Activated CD4-positive, alpha-beta memory T cell treated with anti-CD3 and anti-CD28 coated beads for 36 hours (primary cell): ENCODE data around the gene SMPD2. TPM values are rescaled to one million over a fixed set of nuclear protein-coding genes. Genes with fewer than 3 reads are reported as not detected.
A peak's percentile ranks its signal among the peaks of the same experiment; 100 is the strongest.
"Not testable (repeated sequence)": the region's sequence is repeated elsewhere in the genome, so short reads cannot be mapped to it uniquely, and the experiment has no call there.

ENCODE experiments used
- CTCF ChIA-PET: fragments of 350-600 bp; sonication (Branson Sonifier 250); formaldehyde crosslinking; loops from one replicate; lab custom pipeline; 2021; ENCODE audit warnings: antibody characterized with exemption, inconsistent platforms; lab: Charles Lee
- POLR2A ChIA-PET: fragments of 350-600 bp; sonication (Branson Sonifier 250); formaldehyde crosslinking; loops from one replicate; lab custom pipeline; 2021; ENCODE audit warnings: antibody characterized with exemption; lab: Charles Lee
- DNase-seq: peaks from one replicate; pipeline ENCODE4 v3.0.0-alpha.2; 2020
- H3K27ac Mint-ChIP-seq: one replicate; pipeline ENCODE4 v1.8.0; 2021; ENCODE audit warnings: mixed read lengths
- H3K27me3 Mint-ChIP-seq: one replicate; pipeline ENCODE4 v1.8.0; 2021; ENCODE audit warnings: mixed read lengths
- H3K36me3 Mint-ChIP-seq: one replicate; pipeline ENCODE4 v1.8.0; 2021; ENCODE audit warnings: mixed read lengths
- H3K4me1 Mint-ChIP-seq: one replicate; pipeline ENCODE4 v1.8.0; 2021; ENCODE audit warnings: low read depth, mixed read lengths
- H3K4me3 Mint-ChIP-seq: one replicate; pipeline ENCODE4 v1.8.0; 2021; ENCODE audit warnings: mild to moderate bottlenecking, mixed read lengths
- H3K9me3 Mint-ChIP-seq: one replicate; pipeline ENCODE4 v1.8.0; 2021; ENCODE audit warnings: mixed read lengths
- intact Hi-C: fragments of 100-400 bp; cut with micrococcal nuclease; formaldehyde crosslinking; loops from one replicate; pipeline ENCODE4 v1.15.1; 2023
- total RNA-seq, 2 experiments: library from RNA; stranded (reverse); gene quantifications; one replicate each; pipeline ENCODE4 v1.2.3, GENCODE V29; 2021

The SMPD2 gene
- total RNA-seq, 2 experiments from 2014 or later = 9.7 TPM

DNA sequence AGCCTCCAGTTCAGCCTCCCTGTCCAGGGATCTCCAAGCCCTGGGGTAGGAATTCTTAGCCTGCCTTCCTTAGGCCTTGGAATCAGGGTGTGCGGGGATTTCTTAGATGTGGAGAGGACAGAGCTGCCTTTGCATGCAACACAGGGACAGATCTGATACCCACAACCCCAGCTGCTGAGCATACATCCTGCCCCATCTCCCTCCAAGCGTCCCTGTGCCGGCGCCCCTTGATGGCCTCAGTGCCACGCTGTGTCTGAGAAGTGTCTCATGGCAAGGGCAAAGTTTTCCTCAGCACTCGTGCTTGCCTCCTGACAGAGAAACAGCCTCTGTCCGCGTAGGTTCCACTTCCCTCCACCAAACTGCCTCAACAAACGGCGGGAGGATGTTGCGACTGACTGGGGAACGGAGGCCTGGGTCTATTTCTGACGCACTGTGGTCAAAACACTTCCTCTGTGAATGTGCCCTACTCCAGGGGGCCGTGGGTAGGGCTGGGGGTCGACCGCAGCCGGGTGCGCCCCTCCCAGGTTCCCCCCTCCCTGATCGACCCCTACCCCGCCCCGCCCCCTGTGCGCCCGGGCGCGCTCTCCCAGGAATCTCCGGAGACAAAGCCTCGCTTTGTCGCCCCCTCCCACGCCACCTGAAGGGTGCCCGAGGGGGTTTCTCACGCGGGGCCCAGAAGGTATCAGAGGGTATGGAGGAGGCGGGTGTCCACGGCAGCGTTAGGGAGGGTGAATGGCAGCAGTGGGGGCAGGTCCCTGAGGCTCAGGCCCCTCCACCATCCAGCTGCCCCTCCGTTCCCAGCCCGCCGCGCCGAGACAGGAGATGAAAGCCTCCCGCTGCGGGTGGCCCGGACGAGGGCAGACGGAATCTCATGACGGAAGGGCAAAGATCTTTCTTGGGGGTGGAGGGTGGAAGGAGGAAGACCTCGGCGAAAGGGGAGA, 14.2 kb downstream of the SMPD2 start:
- POLR2A ChIA-PET = interaction anchor here (0.9 to 5.5 kb wide), 8 partner anchors 10 to 81 kb away, joined by 3 to 37 read pairs (median 6); partner anchors contain the start of genes CD164, PPIL6, SMPD2 and ZBTB24
- Mint-ChIP-seq H3K9me3 (no peaks in the 10 kb centered on the region), H3K27ac (peak overlapping the region; percentile 90), H3K36me3 (peaks cover 16% of the 10 kb centered on the region), H3K27me3 (no peaks in the 10 kb centered on the region), H3K4me1 (peaks cover 67% of the 10 kb centered on the region), H3K4me3 (peak overlapping the region; percentile 93)
- intact Hi-C loops = loop anchor here (1.0 to 5.0 kb wide), 5 partner anchors 14 to 892 kb away; partner anchors contain the start of genes FOXO3, PPIL6, SESN1 and SMPD2
- peak; percentile 83 for DNase-seq
- CTCF ChIA-PET = interaction anchor here (0.8 to 5.4 kb wide), 3 partner anchors 11 to 26 kb away, joined by 3 to 37 read pairs (median 6); partner anchors contain the start of genes PPIL6 and SMPD2

DNA sequence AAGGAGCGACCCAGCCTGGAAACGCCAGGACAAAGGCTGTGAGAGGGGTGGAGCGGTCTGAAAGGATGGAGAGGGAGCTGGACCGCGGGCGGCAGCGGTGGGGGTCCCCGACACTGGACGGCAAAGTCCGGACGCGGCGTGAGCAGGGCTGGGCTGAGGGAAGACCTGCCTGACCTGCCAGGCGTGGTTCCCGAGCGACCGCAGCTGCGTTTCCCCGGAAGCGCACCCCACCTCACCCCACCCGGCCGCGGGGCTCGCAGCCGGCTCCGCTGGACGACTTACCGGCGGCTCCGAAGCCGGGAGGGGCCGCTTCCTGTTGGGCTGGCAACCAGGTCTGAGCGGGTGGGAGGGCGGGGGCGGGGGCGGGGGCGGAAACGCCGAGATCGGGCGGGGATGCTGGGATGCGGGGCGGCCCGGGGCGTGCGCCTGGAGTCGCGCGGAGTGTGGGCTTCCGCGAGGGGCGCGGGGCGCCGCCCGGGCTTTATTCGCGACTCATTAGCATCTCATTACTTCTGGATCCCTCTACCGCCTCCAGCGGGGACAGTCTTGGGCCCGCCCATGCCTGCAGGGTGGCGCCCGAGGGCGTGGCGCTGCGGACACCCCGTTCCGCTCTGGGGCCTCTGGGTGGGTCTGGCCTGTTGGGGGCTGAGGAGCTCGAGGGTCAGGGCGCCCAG, 15.1 kb downstream of the SMPD2 start, which contains the start of gene MICAL1:
TSS of gene MICAL1 (minus strand) at position 336 of the 674 bp plus-strand sequence. CDS start 1,576 bp downstream, outside the sequence.
- CTCF ChIA-PET = interaction anchor here (0.8 to 5.4 kb wide), 4 partner anchors 11 to 72 kb away, joined by 3 to 37 read pairs (median 6); partner anchors contain the start of genes PPIL6 and SMPD2
- peak within 1 kb of the TSS; percentile 93 for H3K4me3 Mint-ChIP-seq
- POLR2A ChIA-PET = interaction anchor here (0.5 to 5.5 kb wide), 8 partner anchors 11 to 284 kb away, joined by 3 to 37 read pairs (median 6); partner anchors contain the start of genes CD164, PPIL6, SMPD2 and ZBTB24
- H3K27me3 Mint-ChIP-seq = no peaks in the 10 kb centered on the region
- DNase-seq = peak; percentile 78
- peaks cover 67% of the 10 kb centered on the region for H3K4me1 Mint-ChIP-seq
- H3K9me3 Mint-ChIP-seq = no peaks in the 10 kb centered on the region
- H3K36me3 Mint-ChIP-seq = peaks cover 16% of the 10 kb centered on the region
- peak within 1 kb of the TSS; percentile 90 for H3K27ac Mint-ChIP-seq
- intact Hi-C loops = loop anchor here (1.0 to 5.0 kb wide), 5 partner anchors 15 to 893 kb away; partner anchors contain the start of genes FOXO3, PPIL6, SESN1 and SMPD2

- DNase-seq = no peak
- H3K9me3 Mint-ChIP-seq = no peaks in the 10 kb centered on the region
- peak overlapping the region; percentile 93 for H3K4me3 Mint-ChIP-seq
- CTCF ChIA-PET = interaction anchor here (1.4 to 5.4 kb wide), 2 partner anchors 12 to 73 kb away, joined by 5 to 37 read pairs; no protein-coding TSS in a partner anchor
- H3K4me1 Mint-ChIP-seq = peaks cover 63% of the 10 kb centered on the region
- intact Hi-C loops = loop anchor here (5.0 kb wide), 3 partner anchors 269 to 894 kb away; partner anchors contain the start of genes FOXO3 and SESN1
- H3K27me3 Mint-ChIP-seq = no peaks in the 10 kb centered on the region
- peaks cover 17% of the 10 kb centered on the region for H3K36me3 Mint-ChIP-seq
- no peak overlapping the region for H3K27ac Mint-ChIP-seq
- POLR2A ChIA-PET = interaction anchor here (0.5 to 5.5 kb wide), 7 partner anchors 12 to 284 kb away, joined by 3 to 37 read pairs (median 6); partner anchors contain the start of genes CD164, PPIL6, SMPD2 and ZBTB24
These were observed 15.6 kb downstream of the SMPD2 start for GRCh38 chr6:109456111-109456583.

DNA sequence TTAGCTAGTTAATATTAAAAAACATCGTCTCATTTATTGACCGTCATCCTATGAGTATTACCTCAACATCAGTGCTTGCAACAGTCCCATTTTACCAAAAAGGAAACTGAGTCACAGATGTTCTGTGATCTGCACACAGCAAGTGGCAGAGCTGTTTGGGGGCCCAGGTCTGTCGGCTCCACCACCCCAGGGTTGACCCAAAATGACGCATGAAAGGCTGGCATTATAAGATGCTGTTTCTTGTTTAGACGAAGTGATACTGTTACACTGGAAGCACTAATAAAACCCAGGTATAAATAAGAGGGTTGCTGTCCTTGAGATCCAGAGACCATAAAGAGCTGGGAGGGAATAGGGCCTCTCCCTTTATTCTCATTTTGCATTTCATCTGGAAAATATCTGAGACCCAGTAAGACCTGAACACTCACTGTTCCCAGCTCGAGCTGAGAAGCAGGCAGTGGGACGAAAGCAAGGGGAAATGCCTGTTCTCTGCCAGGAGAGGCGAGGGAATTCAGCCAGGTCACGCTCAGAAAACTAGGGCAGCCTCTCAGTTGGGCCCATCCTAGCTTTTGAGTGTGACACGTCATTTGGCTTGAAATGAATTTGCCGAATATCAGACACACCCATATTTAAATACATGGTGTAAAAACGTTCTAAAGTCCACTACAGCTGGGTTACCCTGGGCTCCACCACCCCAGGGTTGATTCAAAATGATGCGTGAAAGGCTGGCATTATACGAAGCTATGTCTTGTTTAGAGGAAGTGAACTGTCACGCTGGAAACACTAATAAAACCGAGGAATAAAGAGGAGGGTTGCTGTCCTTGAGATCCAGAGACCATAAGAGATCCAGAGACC, 16.4 kb downstream of the SMPD2 start:
- Mint-ChIP-seq H3K9me3 (peaks cover 3% of the 10 kb centered on the region), H3K4me1 (peaks cover 66% of the 10 kb centered on the region), H3K27ac (peak overlapping the region; percentile 8)

DNA sequence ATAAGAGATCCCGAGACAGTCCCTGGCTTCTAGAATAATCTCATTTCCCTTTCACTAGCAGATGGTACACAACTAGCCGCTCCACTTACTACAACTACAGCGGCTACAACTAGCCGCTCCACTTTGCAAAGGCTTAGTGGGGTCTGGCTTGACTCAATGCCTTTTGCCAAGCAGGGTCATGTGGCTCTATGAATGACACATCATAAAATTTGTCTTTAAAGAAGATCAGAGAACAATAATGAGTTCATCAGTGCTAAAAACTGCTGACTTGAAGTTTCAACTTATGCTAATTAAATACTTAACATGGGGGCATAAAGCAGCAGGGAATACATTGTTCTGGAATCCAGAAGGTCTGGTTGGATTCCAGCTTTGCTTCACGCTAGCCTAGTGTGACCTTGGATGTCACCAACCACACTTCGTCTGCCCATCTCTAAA, 17.1 kb downstream of the SMPD2 start:
- H3K27ac Mint-ChIP-seq = no peak overlapping the region
- H3K4me3 Mint-ChIP-seq = no peak overlapping the region
- POLR2A ChIA-PET = interaction anchor here (1.3 to 3.1 kb wide), 2 partner anchors 25 to 75 kb away, joined by 5 to 20 read pairs; partner anchors contain the start of gene CD164
- H3K36me3 Mint-ChIP-seq = peaks cover 23% of the 10 kb centered on the region
- intact Hi-C loops = loop anchor here (5.0 kb wide), 3 partner anchors 270 to 895 kb away; partner anchors contain the start of genes FOXO3 and SESN1
- peaks cover 4% of the 10 kb centered on the region for H3K9me3 Mint-ChIP-seq
- CTCF ChIA-PET = interaction anchor here (1.3 to 5.4 kb wide), 2 partner anchors 13 to 270 kb away, joined by 4 to 37 read pairs; no protein-coding TSS in a partner anchor
- DNase-seq = no peak
- peaks cover 71% of the 10 kb centered on the region for H3K4me1 Mint-ChIP-seq
- no peaks in the 10 kb centered on the region for H3K27me3 Mint-ChIP-seq

More for the DNA sequence above, 16.4 kb downstream of the SMPD2 start:
- POLR2A ChIA-PET = interaction anchor here (1.3 to 5.5 kb wide), 4 partner anchors 15 to 83 kb away, joined by 5 to 37 read pairs (median 13); partner anchors contain the start of genes CD164, PPIL6 and SMPD2
- CTCF ChIA-PET = interaction anchor here (1.3 to 5.4 kb wide), 3 partner anchors 13 to 269 kb away, joined by 4 to 37 read pairs (median 5); no protein-coding TSS in a partner anchor
- intact Hi-C loops = loop anchor here (5.0 kb wide), 3 partner anchors 270 to 895 kb away; partner anchors contain the start of genes FOXO3 and SESN1
- peak overlapping the region; percentile 11 for H3K4me3 Mint-ChIP-seq
- peaks cover 19% of the 10 kb centered on the region for H3K36me3 Mint-ChIP-seq
- H3K27me3 Mint-ChIP-seq = no peaks in the 10 kb centered on the region
- DNase-seq = no peak

GRCh38 chr6:109458774-109459531, 18.4 kb downstream of the SMPD2 start:
- Mint-ChIP-seq H3K4me3 (no peak overlapping the region), H3K27ac (peak overlapping the region; percentile 39), H3K4me1 (peaks cover 64% of the 10 kb centered on the region), H3K9me3 (peaks cover 4% of the 10 kb centered on the region), H3K36me3 (peaks cover 24% of the 10 kb centered on the region), H3K27me3 (no peaks in the 10 kb centered on the region)
- ChIA-PET CTCF (interaction anchor here (1.0 to 1.5 kb wide), 4 partner anchors 10 to 75 kb away, joined by 3 to 4 read pairs (median 3); no protein-coding TSS in a partner anchor), POLR2A (interaction anchor here (0.6 to 1.9 kb wide), 4 partner anchors 11 to 1441 kb away, joined by 3 to 11 read pairs (median 4); partner anchors contain the start of gene ZBTB24)
- intact Hi-C loops = loop anchor here (1.0 to 5.0 kb wide), 6 partner anchors 13 to 897 kb away; partner anchors contain the start of genes AK9, FIG4, FOXO3 and SESN1
- DNase-seq = peak; percentile 71

- Mint-ChIP-seq H3K36me3 (peaks cover 33% of the 10 kb centered on the region), H3K27me3 (no peaks in the 10 kb centered on the region), H3K27ac (no peak overlapping the region), H3K4me1 (peaks cover 65% of the 10 kb centered on the region), H3K9me3 (peaks cover 4% of the 10 kb centered on the region), H3K4me3 (no peak overlapping the region)
- ChIA-PET CTCF (interaction anchor here (0.6 to 1.5 kb wide), 3 partner anchors 12 to 1161 kb away, joined by 3 read pairs; no protein-coding TSS in a partner anchor), POLR2A (interaction anchor here (1.9 kb wide), 1 partner anchor 10 kb away, joined by 11 read pairs; no protein-coding TSS in a partner anchor)
- intact Hi-C loops = no loop called here
- no peak for DNase-seq
These were observed 19.8 kb downstream of the SMPD2 start for GRCh38 chr6:109460161-109460829.

DNA sequence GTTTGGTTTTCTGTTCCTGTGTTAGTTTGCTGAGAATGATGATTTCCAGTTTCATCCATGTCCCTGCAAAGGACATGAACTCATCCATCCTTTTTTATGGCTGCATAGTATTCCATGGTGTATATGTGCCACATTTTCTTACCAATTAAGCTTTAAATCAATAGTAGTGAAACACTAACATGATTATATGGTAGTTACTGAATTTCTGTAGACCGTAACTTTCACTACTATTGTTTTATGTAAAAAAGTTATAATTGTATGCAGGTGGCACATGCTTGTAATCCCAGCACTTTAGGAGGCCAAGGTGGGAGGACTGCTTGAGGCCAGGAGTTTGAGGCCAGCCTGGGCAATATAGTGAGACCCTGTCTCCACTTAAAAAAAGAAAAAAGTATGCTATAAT, 20.7 kb downstream of the SMPD2 start:
- intact Hi-C loops, H3K4me3 Mint-ChIP-seq, POLR2A ChIA-PET, DNase-seq, H3K9me3 Mint-ChIP-seq, H3K27me3 Mint-ChIP-seq: not testable (repeated sequence)
- Mint-ChIP-seq H3K4me1 (peaks cover 74% of the 10 kb centered on the region), H3K27ac (peak overlapping the region; percentile 43), H3K36me3 (peaks cover 42% of the 10 kb centered on the region)
- CTCF ChIA-PET = interaction anchor here (1.4 kb wide), 1 partner anchor 18 kb away, joined by 3 read pairs; no protein-coding TSS in a partner anchor
